Uterus (tissue), 4 donors: ENCODE measurements around the gene UGT1A1. TPM values are rescaled to one million over a fixed set of nuclear protein-coding genes. Genes with fewer than 3 reads are reported as not detected.

Source experiments
- DNase-seq, 2 donors: peaks; one replicate each; pipeline ENCODE4 v3.0.0-alpha.2; 2019 to 2020
- H3K27ac ChIP-seq, 2 donors: fragments of 200-600 bp; sonication (generic); 1 replicate in 1 of 2; 2 replicates in 1 of 2; pipeline ENCODE4 v1.5.1; 2016 to 2018
- H3K27me3 ChIP-seq, 2 donors: fragments of 200-600 bp; sonication (generic); one replicate each; pipeline ENCODE4 v1.5.1; 2018 to 2019; ENCODE audit warnings: control low read depth in 1 of 2
- H3K36me3 ChIP-seq, 2 donors: fragments of 200-600 bp; sonication (generic); one replicate each; pipeline ENCODE4 v1.5.1; 2019; ENCODE audit warnings: control low read depth in 1 of 2
- H3K4me1 ChIP-seq, 2 donors: fragments of 200-600 bp; sonication (generic); one replicate each; pipeline ENCODE4 v1.5.1; 2018 to 2019; ENCODE audit warnings: control low read depth in 1 of 2
- H3K4me3 ChIP-seq, 2 donors: fragments of 200-600 bp; sonication (generic); 1 replicate in 1 of 2; 2 replicates in 1 of 2; pipeline ENCODE4 v1.5.1; 2018 to 2019; ENCODE audit warnings: mild to moderate bottlenecking in 1 of 2
- H3K9me3 ChIP-seq, 2 donors: fragments of 200-600 bp; sonication (generic); one replicate each; pipeline ENCODE4 v1.5.1; 2019; ENCODE audit warnings: control low read depth in 1 of 2
- CTCF ChIP-seq, 4 experiments: fragments of 200-600 bp in 2 of 4; fragments of 450-650 bp in 2 of 4; sonication (generic) in 2 of 4; IDR thresholded peaks; one replicate each; pipeline ENCODE4 v1.5.1; 2016 to 2019; ENCODE audit warnings: antibody characterized with exemption in 4 of 4, mild to moderate bottlenecking in 2 of 4, moderate library complexity in 1 of 4
- POLR2A ChIP-seq, 2 donors: fragments of 450-650 bp; IDR thresholded peaks; one replicate each; pipeline ENCODE4 v1.6.1; 2016; ENCODE audit warnings: antibody characterized with exemption in 2 of 2, mild to moderate bottlenecking in 1 of 2, moderate library complexity in 1 of 2
- intact Hi-C: fragments of 100-400 bp; cut with DNase I; formaldehyde crosslinking; loops from one replicate; pipeline ENCODE4 v1.15.1; 2023; ENCODE audit warnings: low total_unique reads
- total RNA-seq, 4 donors: library from RNA; depleted of rRNA in 3 of 4; stranded (reverse); fragments of >200 nt in 3 of 4; gene quantifications; one replicate each; pipeline versions ENCODE4 v1.1.0 to v1.2.4, GENCODE V29; 2014 to 2023
- donor health status: DM: yes; HTN: yes; CAD: no.

UGT1A1 gene
- total RNA-seq, 4 donors from 2014 or later, result not detected

GRCh38 chr2:233754872-233755611 is 5.0 kb upstream of the UGT1A1 start:
- no peak for TF ChIP-seq CTCF (IDR thresholded peaks at IDR 0.05)
- no peak for TF ChIP-seq POLR2A (IDR thresholded peaks at IDR 0.05)
- intact Hi-C loops, result no loop called here
- DNase-seq, result no peak
- no peak overlapping the region for H3K4me3 ChIP-seq
- H3K27ac ChIP-seq, result no peak overlapping the region
- no peaks in the 10 kb centered on the region for H3K27me3 ChIP-seq
- no peaks in the 10 kb centered on the region for H3K9me3 ChIP-seq
- no peaks in the 10 kb centered on the region for H3K4me1 ChIP-seq
- no peaks in the 10 kb centered on the region for H3K36me3 ChIP-seq

- H3K36me3 ChIP-seq, result no peaks in the 10 kb centered on the region
- DNase-seq, result no peak
- H3K27me3 ChIP-seq, result no peaks in the 10 kb centered on the region
- TF ChIP-seq POLR2A (IDR thresholded peaks at IDR 0.05), result no peak
- no peak for TF ChIP-seq CTCF (IDR thresholded peaks at IDR 0.05)
- no peaks in the 10 kb centered on the region for H3K4me1 ChIP-seq
- intact Hi-C loops, result no loop called here
- no peak overlapping the region for H3K27ac ChIP-seq
- H3K9me3 ChIP-seq, result no peaks in the 10 kb centered on the region
- H3K4me3 ChIP-seq, result no peak overlapping the region
Measured at GRCh38 chr2:233756429-233757081, 3.5 kb upstream of the UGT1A1 start.

GRCh38 chr2:233758141-233758540 is 1.9 kb upstream of the UGT1A1 start:
- no peak for DNase-seq
- Histone ChIP-seq H3K4me1 (no peaks in the 10 kb centered on the region), H3K9me3 (no peaks in the 10 kb centered on the region), H3K4me3 (no peak overlapping the region), H3K27ac (no peak overlapping the region), H3K36me3 (no peaks in the 10 kb centered on the region), H3K27me3 (no peaks in the 10 kb centered on the region)
- intact Hi-C loops, result no loop called here
- no peak for TF ChIP-seq CTCF (IDR thresholded peaks at IDR 0.05)
- no peak for TF ChIP-seq POLR2A (IDR thresholded peaks at IDR 0.05)

- Histone ChIP-seq H3K4me3 (no peak overlapping the region), H3K27ac (no peak overlapping the region), H3K27me3 (no peaks in the 10 kb centered on the region), H3K36me3 (no peaks in the 10 kb centered on the region), H3K4me1 (no peaks in the 10 kb centered on the region), H3K9me3 (no peaks in the 10 kb centered on the region)
- intact Hi-C loops, result no loop called here
- no peak for DNase-seq
- TF ChIP-seq CTCF (IDR thresholded peaks at IDR 0.05) (no peak), POLR2A (IDR thresholded peaks at IDR 0.05) (no peak)
Measured at GRCh38 chr2:233758849-233759248, 1.2 kb upstream of the UGT1A1 start.

GRCh38 chr2:233761040-233761769 is 1.1 kb downstream of the UGT1A1 start:
- no peaks in the 10 kb centered on the region for H3K36me3 ChIP-seq
- DNase-seq, result no peak
- H3K27me3 ChIP-seq, result no peaks in the 10 kb centered on the region
- intact Hi-C loops, result no loop called here
- H3K27ac ChIP-seq, result no peak overlapping the region
- no peak for TF ChIP-seq POLR2A (IDR thresholded peaks at IDR 0.05)
- TF ChIP-seq CTCF (IDR thresholded peaks at IDR 0.05), result no peak
- H3K4me3 ChIP-seq, result no peak overlapping the region
- H3K9me3 ChIP-seq, result no peaks in the 10 kb centered on the region
- no peaks in the 10 kb centered on the region for H3K4me1 ChIP-seq
